Kidney (tissue), 22 donors: Measurements from ENCODE around the gene MYL12A. TPM values are rescaled to one million over a fixed set of nuclear protein-coding genes. Genes with fewer than 3 reads are reported as not detected.
"Not testable (repeated sequence)": the region's sequence is repeated elsewhere in the genome, so short reads cannot be mapped to it uniquely, and the experiment has no call there.

Experiments
- DNase-seq, 5 donors: peaks; one replicate each; pipeline ENCODE4 v3.0.0-alpha.2; 2013 to 2020
- FAIRE-seq: peaks from 2 replicates; lab custom pipeline; 2012; peaks lifted over from hg19 to GRCh38; lab: Jason Lieb, UNC
- H3K27ac ChIP-seq, 2 donors: one replicate each; pipeline ENCODE4 v1.7.0; 2013; ENCODE audit warnings: low read depth in 2 of 2, low read length in 2 of 2, inconsistent platforms in 1 of 2
- H3K27me3 ChIP-seq: one replicate; pipeline ENCODE4 v1.7.1; 2013; ENCODE audit warnings: low read length, inconsistent platforms; ENCODE audit not compliant: control insufficient read depth, insufficient read depth
- H3K36me3 ChIP-seq, 3 donors: one replicate each; pipeline versions ENCODE4 v1.7.0 to v1.7.1; 2013; ENCODE audit warnings: low read length in 3 of 3, control low read depth in 1 of 3, inconsistent platforms in 1 of 3; ENCODE audit not compliant: insufficient read depth in 3 of 3, control insufficient read depth in 2 of 3
- H3K4me1 ChIP-seq, 3 donors: one replicate each; pipeline versions ENCODE4 v1.7.0 to v1.7.1; 2013; ENCODE audit warnings: low read length in 3 of 3, inconsistent platforms in 1 of 3, low read depth in 1 of 3; ENCODE audit not compliant: control insufficient read depth in 2 of 3, insufficient read depth in 2 of 3
- H3K4me3 ChIP-seq, 3 donors: one replicate each; pipeline versions ENCODE4 v1.7.0 to v1.8.1; 2013; ENCODE audit warnings: low read length in 3 of 3, control low read depth in 1 of 3, inconsistent platforms in 1 of 3
- H3K9ac ChIP-seq, 3 donors: one replicate each; pipeline versions ENCODE4 v1.7.0 to v1.7.1; 2013; ENCODE audit warnings: low read length in 3 of 3, control low read depth in 1 of 3, inconsistent platforms in 1 of 3
- H3K9me3 ChIP-seq, 3 donors: one replicate each; pipeline versions ENCODE4 v1.7.0 to v1.7.1; 2013; ENCODE audit warnings: low read length in 3 of 3, control low read depth in 1 of 3, inconsistent platforms in 1 of 3; ENCODE audit not compliant: control insufficient read depth in 2 of 3, insufficient read depth in 1 of 3
- intact Hi-C: fragments of 100-400 bp; cut with DNase I; formaldehyde crosslinking; loops from one replicate; pipeline ENCODE4 v1.11.1; 2022
- long read RNA-seq, 10 donors: library from polyadenylated mRNA in 1 of 10; unstranded in 1 of 10; transcript quantifications; one replicate each; pipeline ENCODE4 v2.0.0 and lab custom pipeline, GENCODE V29; 2021 to 2026
- polyA plus RNA-seq: library from polyadenylated mRNA; stranded (reverse); fragments of 350-450 nt; fragmentation: Illumina TruSeq; extraction: RNeasy Lipid Tissue Mini Kit (QIAGEN cat#74804); gene quantifications from one replicate; pipeline ENCODE4 v1.2.3, GENCODE V29; 2014; ENCODE audit warnings: low read depth, low replicate concordance; ENCODE audit not compliant: insufficient read depth
- total RNA-seq: library from RNA; stranded (reverse); fragmentation: NEBNext Ultra II Directional; extraction: Animal tissue kit (Norgen Biotek cat#: 25700); gene quantifications from one replicate; pipeline ENCODE4 v1.2.1, GENCODE V29; 2021
- TF ChIP-seq, protein P1 (sequence below): IDR thresholded peaks from 3 replicates; pipeline ENCODE4 v1.5.1; 2012; ENCODE audit warnings: mild to moderate bottlenecking, moderate library complexity, borderline replicate concordance; ENCODE audit not compliant: insufficient read depth; ENCODE audit errors: extremely low read depth
- donor health status: control.
- donor health status: control.
- donor health status: control.
- donor health status: control.
- donor health status: control.
- donor health status: DM: yes; HTN: yes; CAD: no.
- donor health status: Normal renal cell carcinoma (clear cell type).

MYL12A gene
- total RNA-seq: 450 TPM
- polyA plus RNA-seq: 442 TPM
- long read RNA-seq, donor 1, transcript MYL12A-201 (4 exons, 1,229 nt): major isoform, 127 of 162 reads
- long read RNA-seq, donor 1, partial matches to known transcripts: 30 of 162 reads
- long read RNA-seq, donor 1, other reads (novel, unspliced or antisense): 0 of 162 reads
- long read RNA-seq, donor 2, transcript MYL12A-207 (4 exons, 947 nt): minor isoform, 10 of 245 reads
- long read RNA-seq, donor 2, transcript MYL12A-201 (4 exons, 1,229 nt): major isoform, 192 of 245 reads
- long read RNA-seq, donor 2, partial matches to known transcripts: 35 of 245 reads
- long read RNA-seq, donor 2, other reads (novel, unspliced or antisense): 0 of 245 reads
- long read RNA-seq, donor 3, transcript MYL12A-207 (4 exons, 947 nt): minor isoform, 7 of 370 reads
- long read RNA-seq, donor 3, transcript MYL12A-201 (4 exons, 1,229 nt): major isoform, 210 of 370 reads
- long read RNA-seq, donor 3, partial matches to known transcripts: 146 of 370 reads
- long read RNA-seq, donor 3, other reads (novel, unspliced or antisense): 0 of 370 reads
- long read RNA-seq, donor 4, transcript MYL12A-201 (4 exons, 1,229 nt): major isoform, 152 of 173 reads
- long read RNA-seq, donor 4, partial matches to known transcripts: 14 of 173 reads
- long read RNA-seq, donor 4, other reads (novel, unspliced or antisense): 0 of 173 reads
- long read RNA-seq, donor 5, transcript MYL12A-201 (4 exons, 1,229 nt): major isoform, 17 of 17 reads
- long read RNA-seq, donor 5, partial matches to known transcripts: 0 of 17 reads
- long read RNA-seq, donor 5, other reads (novel, unspliced or antisense): 0 of 17 reads
- long read RNA-seq, donor 6, transcript MYL12A-201 (4 exons, 1,229 nt): major isoform, 500 of 1,379 reads
- long read RNA-seq, donor 6, transcript MYL12A-207 (4 exons, 947 nt): minor isoform, 11 of 1,379 reads
- long read RNA-seq, donor 6, transcript MYL12A-208 (2 exons, 565 nt): minor isoform, 9 of 1,379 reads
- long read RNA-seq, donor 6, partial matches to known transcripts: 822 of 1,379 reads
- long read RNA-seq, donor 6, other reads (novel, unspliced or antisense): 32 of 1,379 reads
- long read RNA-seq, donor 7, transcript MYL12A-201 (4 exons, 1,229 nt): major isoform, 221 of 255 reads
- long read RNA-seq, donor 7, partial matches to known transcripts: 4 of 255 reads
- long read RNA-seq, donor 7, other reads (novel, unspliced or antisense): 24 of 255 reads
- long read RNA-seq, donor 8, transcript MYL12A-201 (4 exons, 1,229 nt): major isoform, 185 of 334 reads
- long read RNA-seq, donor 8, partial matches to known transcripts: 141 of 334 reads
- long read RNA-seq, donor 8, other reads (novel, unspliced or antisense): 0 of 334 reads
- long read RNA-seq, donor 9, transcript MYL12A-201 (4 exons, 1,229 nt): major isoform, 99 of 164 reads
- long read RNA-seq, donor 9, partial matches to known transcripts: 59 of 164 reads
- long read RNA-seq, donor 9, other reads (novel, unspliced or antisense): 0 of 164 reads
- long read RNA-seq, donor 10, transcript MYL12A-201 (4 exons, 1,229 nt): major isoform, 124 of 158 reads
- long read RNA-seq, donor 10, partial matches to known transcripts: 28 of 158 reads
- long read RNA-seq, donor 10, other reads (novel, unspliced or antisense): 0 of 158 reads

DNA sequence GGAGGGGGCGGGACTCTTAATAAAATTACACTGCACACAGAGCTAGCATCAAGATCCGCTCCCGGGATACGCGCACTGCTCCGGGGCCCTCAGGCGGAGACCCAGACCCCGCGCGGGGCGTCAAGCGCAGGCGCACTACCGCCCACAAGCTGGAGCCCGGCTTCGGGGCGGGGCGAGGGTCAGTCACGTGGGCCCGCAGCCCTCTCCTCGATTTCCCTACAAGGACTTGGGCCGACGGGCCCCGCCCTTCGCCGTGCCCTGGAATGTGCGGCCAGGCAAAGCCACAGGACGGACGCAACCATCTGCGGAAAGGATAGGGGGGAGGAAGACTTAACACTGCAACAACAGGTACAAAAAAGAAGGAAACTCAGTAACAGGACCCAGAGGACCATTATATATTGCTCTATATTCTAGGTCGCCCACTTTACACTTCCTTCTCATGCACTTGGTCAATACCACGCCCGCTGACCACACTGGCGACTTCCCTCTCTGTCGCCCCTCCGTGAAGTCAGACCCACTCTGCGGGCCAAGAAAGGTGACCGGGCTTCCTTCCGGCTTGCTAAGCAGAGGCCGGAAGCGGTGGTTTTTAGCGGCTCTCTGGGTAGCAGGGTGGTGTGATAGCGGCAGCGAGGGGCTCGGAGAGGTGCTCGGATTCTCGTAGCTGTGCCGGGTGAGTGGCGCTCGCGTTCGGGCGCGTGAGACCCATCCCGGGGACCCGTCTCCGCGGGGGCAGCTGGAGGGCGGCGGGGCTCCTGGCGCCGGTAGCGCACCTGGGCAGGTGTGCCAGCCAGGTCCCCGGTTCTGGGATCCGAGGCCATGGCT is at the start of gene MYL12A:
MYL12A (plus strand) TSS at position 562 of the 822 bp plus-strand sequence. CDS start 5,447 bp downstream, outside the sequence.
- DNase-seq (peak; percentile 98 to 100 (median 99)), FAIRE-seq (no peak)
- peaks cover 2 to 18% (median 7%) of the 10 kb centered on the region in 3 donors for H3K4me1 ChIP-seq
- intact Hi-C loops: loop anchor here (10.0 kb wide), 1 partner anchor 313 kb away; no protein-coding TSS in a partner anchor
- TF ChIP-seq, protein P1, sequence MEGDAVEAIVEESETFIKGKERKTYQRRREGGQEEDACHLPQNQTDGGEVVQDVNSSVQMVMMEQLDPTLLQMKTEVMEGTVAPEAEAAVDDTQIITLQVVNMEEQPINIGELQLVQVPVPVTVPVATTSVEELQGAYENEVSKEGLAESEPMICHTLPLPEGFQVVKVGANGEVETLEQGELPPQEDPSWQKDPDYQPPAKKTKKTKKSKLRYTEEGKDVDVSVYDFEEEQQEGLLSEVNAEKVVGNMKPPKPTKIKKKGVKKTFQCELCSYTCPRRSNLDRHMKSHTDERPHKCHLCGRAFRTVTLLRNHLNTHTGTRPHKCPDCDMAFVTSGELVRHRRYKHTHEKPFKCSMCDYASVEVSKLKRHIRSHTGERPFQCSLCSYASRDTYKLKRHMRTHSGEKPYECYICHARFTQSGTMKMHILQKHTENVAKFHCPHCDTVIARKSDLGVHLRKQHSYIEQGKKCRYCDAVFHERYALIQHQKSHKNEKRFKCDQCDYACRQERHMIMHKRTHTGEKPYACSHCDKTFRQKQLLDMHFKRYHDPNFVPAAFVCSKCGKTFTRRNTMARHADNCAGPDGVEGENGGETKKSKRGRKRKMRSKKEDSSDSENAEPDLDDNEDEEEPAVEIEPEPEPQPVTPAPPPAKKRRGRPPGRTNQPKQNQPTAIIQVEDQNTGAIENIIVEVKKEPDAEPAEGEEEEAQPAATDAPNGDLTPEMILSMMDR: no peak
- H3K9ac ChIP-seq: peak within 1 kb of the TSS; percentile 98 to 100 (median 99)
- no peaks in the 10 kb centered on the region for H3K9me3 ChIP-seq
- H3K27ac ChIP-seq: peak within 1 kb of the TSS; percentile 97 to 100
- no peaks in the 10 kb centered on the region for H3K27me3 ChIP-seq
- peak within 1 kb of the TSS; percentile 97 to 98 (median 97) for H3K4me3 ChIP-seq
- H3K36me3 ChIP-seq: no peaks in the 10 kb centered on the region

DNA sequence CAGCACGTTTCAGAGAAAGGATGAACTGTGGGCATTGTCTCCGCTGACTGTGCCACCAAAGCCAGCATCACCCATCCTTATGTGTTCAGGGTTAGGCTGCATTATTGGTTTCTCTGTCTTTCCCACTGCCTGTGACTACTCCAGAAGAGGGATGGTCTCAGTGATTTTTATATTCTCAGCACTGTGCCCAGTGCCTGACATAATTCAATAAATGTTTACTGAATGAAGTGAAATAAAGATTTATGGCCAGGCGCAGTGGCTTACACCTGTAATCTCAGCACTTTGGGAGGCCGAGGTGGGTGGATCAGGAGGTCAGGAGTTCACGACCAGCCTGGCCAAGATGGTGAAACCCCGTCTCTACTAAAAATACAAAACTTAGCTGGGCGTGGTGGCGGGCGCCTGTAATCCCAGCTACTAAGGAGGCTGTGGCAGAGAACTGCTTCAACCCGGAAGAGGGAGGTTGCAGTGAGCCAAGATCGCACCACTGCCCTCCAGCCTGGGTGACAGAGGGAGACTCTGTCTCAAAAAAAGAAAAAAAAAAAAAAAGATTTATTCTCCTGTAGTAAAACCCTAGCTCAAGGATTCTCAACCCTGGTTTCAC is 49.2 kb upstream of the MYL12A start:
- H3K4me1 ChIP-seq, DNase-seq, H3K36me3 ChIP-seq, H3K4me3 ChIP-seq, H3K27me3 ChIP-seq, FAIRE-seq, H3K27ac ChIP-seq, intact Hi-C loops, H3K9me3 ChIP-seq, H3K9ac ChIP-seq: not testable (repeated sequence)

DNA sequence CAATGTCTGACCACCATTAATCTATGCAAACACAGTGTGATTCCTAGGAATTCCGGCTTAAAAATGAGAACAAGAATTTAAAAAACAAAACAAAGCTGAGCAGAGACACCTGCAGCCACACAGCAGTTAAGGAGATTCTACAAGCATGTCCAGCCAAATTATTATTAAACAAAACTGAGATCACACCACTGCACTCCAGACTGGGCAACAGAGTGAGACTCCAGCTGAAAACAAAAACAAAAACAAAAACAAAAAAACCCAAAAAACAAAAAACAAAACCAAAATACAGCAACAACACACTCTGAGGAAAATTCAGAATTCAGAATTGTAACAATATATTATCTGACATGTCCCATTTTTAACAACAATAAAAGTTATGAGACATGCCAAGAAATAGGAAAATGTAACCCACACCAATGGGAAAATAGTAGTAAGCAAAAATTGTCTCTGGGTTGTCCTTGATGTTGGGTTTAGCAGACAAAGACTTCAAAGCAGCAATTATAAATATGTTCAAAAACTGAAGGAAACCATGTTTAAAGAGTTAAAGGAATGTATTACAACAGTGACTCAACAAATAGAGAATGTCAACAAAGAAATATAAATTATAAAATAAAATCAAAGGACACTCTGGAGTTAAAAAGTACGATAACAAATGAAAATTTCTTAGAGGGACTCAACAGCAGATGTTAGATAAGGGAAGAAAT is 47.5 kb upstream of the MYL12A start:
- H3K27me3 ChIP-seq: no peaks in the 10 kb centered on the region
- H3K9me3 ChIP-seq: peaks cover 0 to 4% (median 0%) of the 10 kb centered on the region in 3 donors
- DNase-seq: no peak
- no peak overlapping the region for H3K27ac ChIP-seq
- no peaks in the 10 kb centered on the region for H3K4me1 ChIP-seq
- intact Hi-C loops: no loop called here
- H3K36me3 ChIP-seq: no peaks in the 10 kb centered on the region
- TF ChIP-seq, protein P1: no peak
- no peak overlapping the region for H3K9ac ChIP-seq
- no peak overlapping the region for H3K4me3 ChIP-seq
- FAIRE-seq: no peak
